Activated naive CD8-positive, alpha-beta T cell treated with anti-CD3 and anti-CD28 coated beads for 36 hours (primary cell): Measurements from ENCODE around the gene CA5A. TPM values are rescaled to one million over a fixed set of nuclear protein-coding genes. Genes with fewer than 3 reads are reported as not detected.
A peak's percentile ranks its signal among the peaks of the same experiment; 100 is the strongest.

ENCODE experiments used
- DNase-seq: peaks from one replicate; pipeline ENCODE4 v3.0.0; 2021
- H3K27ac Mint-ChIP-seq: one replicate; pipeline ENCODE4 v1.8.0; 2022; ENCODE audit warnings: mild to moderate bottlenecking, moderate library complexity, mixed read lengths
- H3K27me3 Mint-ChIP-seq: one replicate; pipeline ENCODE4 v1.8.0; 2022; ENCODE audit warnings: mild to moderate bottlenecking, mixed read lengths
- H3K36me3 Mint-ChIP-seq: one replicate; pipeline ENCODE4 v1.8.0; 2021; ENCODE audit warnings: mild to moderate bottlenecking, mixed read lengths
- H3K4me1 Mint-ChIP-seq: one replicate; pipeline ENCODE4 v1.8.0; 2021; ENCODE audit warnings: mixed read lengths
- H3K4me3 Mint-ChIP-seq: one replicate; pipeline ENCODE4 v1.8.0; 2022; ENCODE audit warnings: mild to moderate bottlenecking, moderate library complexity, mixed read lengths
- H3K9me3 Mint-ChIP-seq: one replicate; pipeline ENCODE4 v1.8.0; 2022; ENCODE audit warnings: mixed read lengths
- total RNA-seq, 2 experiments: library from RNA; stranded (reverse); gene quantifications; one replicate each; pipeline ENCODE4 v1.2.3, GENCODE V29; 2021

Gene CA5A
- total RNA-seq, 2 experiments from 2014 or later: not detected

DNA sequence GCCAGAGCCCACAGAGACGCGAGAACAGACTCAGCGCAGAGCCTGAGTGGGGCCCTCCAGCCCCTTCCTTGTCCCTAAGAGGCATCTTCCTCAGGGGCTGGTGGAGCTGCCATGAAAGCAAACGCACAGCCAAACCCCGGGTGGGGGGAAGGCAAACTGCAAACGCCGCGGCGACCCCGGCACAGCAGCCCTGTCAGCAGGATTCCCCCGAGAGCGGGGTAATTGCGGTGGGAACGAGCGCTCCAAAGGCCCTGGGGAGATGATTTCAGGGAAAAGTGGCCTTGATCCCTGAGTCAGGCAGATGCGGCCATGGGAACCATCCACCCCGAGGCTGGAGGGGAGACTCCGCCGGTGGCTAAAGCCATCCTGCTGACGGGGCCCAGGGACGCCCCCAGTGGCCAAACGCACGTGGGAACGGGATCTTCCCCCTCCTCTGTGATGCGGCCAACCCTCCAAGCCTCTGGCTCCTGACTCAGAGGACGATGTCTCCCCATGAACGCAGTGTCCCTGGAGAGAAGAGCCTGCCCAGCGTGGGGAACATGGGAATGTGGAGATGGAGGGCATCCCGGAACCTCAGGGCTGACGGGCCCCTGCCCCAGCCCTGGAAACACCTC, 92.1 kb downstream of the CA5A start:
- H3K4me3 Mint-ChIP-seq: no peak overlapping the region
- H3K27me3 Mint-ChIP-seq: no peaks in the 10 kb centered on the region
- DNase-seq: no peak
- no peak overlapping the region for H3K27ac Mint-ChIP-seq
- H3K4me1 Mint-ChIP-seq: peaks cover 12% of the 10 kb centered on the region
- no peaks in the 10 kb centered on the region for H3K9me3 Mint-ChIP-seq
- peaks cover 29% of the 10 kb centered on the region for H3K36me3 Mint-ChIP-seq

DNA sequence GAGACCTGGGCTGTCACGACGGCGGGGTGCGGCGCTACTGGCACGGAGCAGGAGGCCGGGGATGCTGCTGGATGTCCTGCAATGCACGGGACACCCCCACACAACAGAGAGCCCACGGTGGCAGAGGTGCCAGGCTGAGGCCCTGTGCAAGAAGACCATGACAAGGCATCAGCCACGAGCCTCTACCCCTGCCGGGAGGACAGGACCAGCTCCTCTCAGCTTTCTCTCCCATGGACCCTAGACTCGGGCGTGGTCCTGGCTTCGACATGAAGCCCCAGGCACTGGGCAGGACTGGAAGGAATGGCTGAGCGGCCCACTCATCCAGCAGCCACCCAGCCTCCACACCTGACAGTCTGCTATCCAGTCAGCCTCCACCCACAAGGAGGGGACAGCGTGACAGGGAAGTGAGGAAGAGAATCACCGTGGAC, 92.6 kb downstream of the CA5A start:
- Mint-ChIP-seq H3K27me3 (no peaks in the 10 kb centered on the region), H3K27ac (no peak overlapping the region), H3K4me1 (peaks cover 12% of the 10 kb centered on the region), H3K4me3 (no peak overlapping the region), H3K9me3 (no peaks in the 10 kb centered on the region), H3K36me3 (peaks cover 24% of the 10 kb centered on the region)
- no peak for DNase-seq

DNA sequence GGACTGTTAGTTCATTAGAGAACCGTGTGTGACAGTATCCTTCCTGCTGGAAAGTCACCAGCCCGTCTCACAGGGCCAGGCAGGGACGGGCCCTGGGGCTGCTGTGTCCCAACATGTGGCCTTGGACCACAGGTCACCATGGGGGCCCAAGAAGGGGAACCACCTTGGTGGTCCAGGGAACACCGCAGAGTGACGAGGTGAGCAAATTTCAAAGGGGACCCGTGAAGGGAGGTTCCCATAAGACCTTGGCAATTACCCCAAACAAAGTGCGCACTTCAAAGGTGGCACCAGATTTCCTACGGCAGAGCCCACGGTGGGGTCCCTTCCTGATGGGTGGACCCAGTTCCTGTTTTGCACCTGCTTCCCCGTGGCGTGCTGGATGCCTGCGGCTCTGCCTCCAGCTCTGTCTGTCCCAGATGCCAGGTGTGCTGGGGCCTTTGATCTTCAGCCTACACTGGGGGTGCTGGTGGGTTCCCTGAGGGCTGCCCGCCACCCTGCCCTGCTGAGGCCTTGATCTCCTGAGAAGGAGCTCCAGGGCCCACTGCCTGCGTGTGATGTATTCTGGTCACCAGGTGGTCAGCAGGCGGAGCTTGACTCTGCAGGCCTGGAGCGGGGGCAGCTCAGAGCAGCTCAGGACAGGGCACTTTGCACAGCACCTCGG, 94.0 kb downstream of the CA5A start:
- DNase-seq: no peak
- peaks cover 17% of the 10 kb centered on the region for H3K36me3 Mint-ChIP-seq
- H3K4me3 Mint-ChIP-seq: no peak overlapping the region
- H3K27me3 Mint-ChIP-seq: no peaks in the 10 kb centered on the region
- peak overlapping the region; percentile 29 for H3K27ac Mint-ChIP-seq
- no peaks in the 10 kb centered on the region for H3K9me3 Mint-ChIP-seq
- H3K4me1 Mint-ChIP-seq: peaks cover 12% of the 10 kb centered on the region

DNA sequence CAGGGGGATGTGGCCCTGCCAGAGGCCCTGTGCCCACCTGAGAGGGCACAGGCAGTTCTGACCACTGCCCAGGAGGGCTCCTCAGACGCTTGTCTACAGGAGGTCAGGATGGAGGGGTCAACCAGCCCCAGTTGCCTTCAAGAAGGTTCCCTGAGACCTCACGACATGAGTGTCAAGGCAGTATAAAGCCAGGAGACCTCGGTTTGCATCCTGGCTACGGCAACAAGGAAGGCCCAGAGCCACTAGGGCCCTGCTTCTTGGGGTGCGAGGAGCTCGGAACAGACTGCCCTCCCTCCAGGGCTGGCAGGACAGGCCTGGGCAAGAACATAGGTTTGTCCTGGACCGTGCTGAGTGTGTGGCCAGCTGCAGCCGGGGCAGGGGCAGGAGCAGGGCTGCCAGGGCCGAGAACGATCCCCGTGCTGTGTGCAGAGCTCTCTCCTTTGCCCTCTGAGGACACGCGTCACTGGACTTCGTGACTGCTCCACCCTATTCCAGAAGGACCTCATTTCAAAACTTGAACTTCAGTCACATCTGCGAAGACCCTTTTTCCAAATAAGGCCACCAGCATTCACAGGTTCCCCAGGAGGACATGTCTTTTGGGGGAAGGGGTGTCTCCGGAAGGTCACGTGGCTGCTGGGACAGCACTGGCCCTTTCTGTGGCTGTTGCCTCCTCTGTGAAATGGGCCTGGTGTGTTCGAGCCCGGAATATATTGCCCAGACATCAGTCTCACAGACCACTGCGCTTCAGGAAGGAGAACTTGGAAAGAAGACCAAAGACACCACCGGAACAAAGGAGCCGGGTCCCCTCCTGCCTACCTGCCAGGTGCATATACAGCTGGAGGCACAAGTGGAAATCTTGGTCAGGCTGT, 94.8 kb downstream of the CA5A start:
- Mint-ChIP-seq H3K4me1 (peaks cover 12% of the 10 kb centered on the region), H3K9me3 (no peaks in the 10 kb centered on the region), H3K36me3 (peaks cover 19% of the 10 kb centered on the region), H3K27me3 (no peaks in the 10 kb centered on the region), H3K27ac (no peak overlapping the region), H3K4me3 (no peak overlapping the region)
- DNase-seq: no peak

DNA sequence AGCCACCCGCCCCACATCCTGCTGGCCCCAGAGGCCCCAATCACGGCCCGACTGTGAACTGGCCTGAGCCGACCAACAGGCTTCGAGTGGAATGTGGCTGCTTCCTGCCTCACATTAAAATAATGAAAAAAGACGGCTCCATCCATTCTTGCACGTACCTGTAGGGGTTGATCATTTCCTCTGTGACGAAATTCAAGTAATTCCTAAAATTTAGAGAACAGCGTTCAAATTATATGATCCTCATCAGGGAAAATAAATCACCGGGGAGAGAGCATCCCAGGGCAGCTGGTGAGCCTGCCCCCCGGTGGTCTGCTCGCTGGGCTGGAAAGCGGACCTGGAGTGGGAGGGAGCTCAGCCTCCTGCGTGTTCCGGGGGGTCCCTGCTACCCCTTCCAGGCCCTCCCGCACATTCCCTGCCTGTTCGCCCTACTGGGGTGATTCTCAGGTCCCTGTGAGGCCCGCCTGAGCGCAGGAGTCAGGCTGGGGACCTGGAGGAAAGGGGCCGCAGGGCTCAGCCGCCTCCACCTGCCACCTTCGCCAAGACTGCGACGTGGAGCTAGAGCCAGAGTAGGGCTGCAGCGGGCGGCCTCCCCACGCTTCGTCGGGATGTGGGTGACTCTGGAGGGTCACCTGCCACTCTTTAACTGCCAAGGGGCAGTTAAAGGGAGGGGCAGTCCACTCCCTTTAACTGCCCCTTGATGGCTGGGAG, 95.9 kb downstream of the CA5A start:
- H3K4me1 Mint-ChIP-seq: peaks cover 12% of the 10 kb centered on the region
- H3K27ac Mint-ChIP-seq: no peak overlapping the region
- H3K27me3 Mint-ChIP-seq: no peaks in the 10 kb centered on the region
- no peak for DNase-seq
- peaks cover 21% of the 10 kb centered on the region for H3K36me3 Mint-ChIP-seq
- H3K4me3 Mint-ChIP-seq: no peak overlapping the region
- H3K9me3 Mint-ChIP-seq: no peaks in the 10 kb centered on the region

DNA sequence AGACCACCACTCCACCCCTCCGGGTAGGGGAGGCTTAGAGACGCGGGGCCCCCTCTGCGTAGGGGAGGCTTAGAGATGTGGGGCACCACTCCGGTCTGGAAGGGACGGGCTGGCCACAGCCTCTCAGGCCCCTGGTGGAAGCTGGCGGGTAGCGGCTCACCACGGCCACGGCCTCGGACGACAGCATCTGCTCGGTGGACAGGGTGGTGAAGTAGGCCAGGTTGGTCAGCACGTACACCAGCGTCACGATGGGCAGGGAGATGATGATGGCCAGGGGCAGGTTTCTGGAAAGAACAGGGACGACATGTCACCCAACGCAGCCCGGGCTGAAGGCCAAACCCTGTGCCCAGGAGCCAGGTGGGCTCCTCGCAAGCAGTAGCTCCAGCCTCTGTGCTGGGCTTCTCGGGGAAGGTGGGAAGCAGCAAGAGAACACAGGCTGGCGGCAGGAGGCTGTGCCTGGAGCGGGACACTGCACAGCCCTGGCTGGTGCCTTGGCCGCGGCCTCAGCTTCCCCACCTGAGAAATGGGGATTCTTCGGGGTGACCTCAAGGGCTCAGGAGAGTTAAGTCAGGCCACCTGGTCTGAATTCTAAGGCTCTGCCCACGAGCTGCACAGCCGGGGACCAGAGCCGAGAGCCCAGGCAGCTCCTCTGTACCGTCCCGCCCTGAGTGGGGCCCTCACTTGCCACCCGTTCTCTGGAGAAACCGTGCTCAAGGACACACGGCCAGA, 96.6 kb downstream of the CA5A start:
- no peaks in the 10 kb centered on the region for H3K9me3 Mint-ChIP-seq
- H3K36me3 Mint-ChIP-seq: peaks cover 20% of the 10 kb centered on the region
- no peak for DNase-seq
- H3K27me3 Mint-ChIP-seq: no peaks in the 10 kb centered on the region
- H3K4me1 Mint-ChIP-seq: peaks cover 12% of the 10 kb centered on the region
- peak overlapping the region; percentile 20 for H3K27ac Mint-ChIP-seq
- no peak overlapping the region for H3K4me3 Mint-ChIP-seq

DNA sequence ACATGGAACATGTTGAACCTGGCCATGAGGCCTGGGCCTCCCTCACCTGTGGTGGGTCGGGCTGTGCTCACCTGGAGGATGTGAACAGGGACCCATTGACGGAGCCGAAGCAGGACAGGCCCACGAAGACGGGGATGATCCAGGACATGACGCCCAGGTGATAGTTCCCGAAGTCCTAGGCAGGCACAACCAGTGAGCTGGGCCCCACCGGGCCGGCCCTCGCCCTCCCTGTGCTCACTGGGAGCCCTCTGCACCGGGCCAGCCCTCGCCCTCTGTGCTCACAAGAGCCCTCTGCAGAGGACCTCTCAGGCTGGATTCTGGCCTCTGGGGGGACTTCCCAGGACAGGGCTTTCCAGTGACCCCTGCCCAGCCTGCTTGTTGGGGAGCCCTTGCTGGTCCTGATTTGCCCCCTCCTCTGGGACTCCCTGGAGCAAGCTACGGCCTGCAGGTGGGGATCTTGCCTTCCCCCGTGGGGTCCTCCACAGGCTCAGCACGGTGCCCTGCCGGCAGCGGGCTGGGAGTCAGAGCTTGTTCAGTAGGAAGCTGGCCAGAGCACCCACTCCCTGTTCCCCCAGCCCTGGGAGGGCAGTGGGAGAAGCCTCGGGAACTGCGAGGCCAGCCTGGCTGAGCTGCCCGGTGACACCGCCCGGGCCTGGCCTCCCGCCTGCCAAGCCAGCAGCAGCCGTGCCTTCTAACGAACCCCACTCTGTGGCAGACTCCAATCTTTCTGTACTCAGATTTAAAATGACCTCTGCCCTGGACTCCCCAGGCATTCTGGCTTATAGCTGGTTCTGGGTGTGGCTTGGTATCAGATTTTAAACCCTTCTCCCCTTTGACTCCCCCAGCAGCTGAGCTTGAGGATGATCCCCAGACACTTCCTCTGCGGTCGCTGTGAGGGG, 97.4 kb downstream of the CA5A start:
- no peak for DNase-seq
- no peaks in the 10 kb centered on the region for H3K9me3 Mint-ChIP-seq
- H3K4me3 Mint-ChIP-seq: no peak overlapping the region
- peak overlapping the region; percentile 20 for H3K27ac Mint-ChIP-seq
- H3K36me3 Mint-ChIP-seq: peaks cover 23% of the 10 kb centered on the region
- peaks cover 11% of the 10 kb centered on the region for H3K4me1 Mint-ChIP-seq
- no peaks in the 10 kb centered on the region for H3K27me3 Mint-ChIP-seq

Other genes starting within 250 kb of the CA5A start
- 10 to 100 TPM; 75.7 to 77.5 TPM for gene KLHDC4, start 170.5 kb downstream of the CA5A start, total RNA-seq
- gene SLC7A5, start 67.0 kb downstream of the CA5A start, total RNA-seq: 100 to 1,000 TPM; 298 to 301 TPM
- gene BANP, start 14.9 kb upstream of the CA5A start, total RNA-seq: 10 to 100 TPM; 25.6 to 27.0 TPM